ENCODE data around the gene ANXA4.

DNA sequence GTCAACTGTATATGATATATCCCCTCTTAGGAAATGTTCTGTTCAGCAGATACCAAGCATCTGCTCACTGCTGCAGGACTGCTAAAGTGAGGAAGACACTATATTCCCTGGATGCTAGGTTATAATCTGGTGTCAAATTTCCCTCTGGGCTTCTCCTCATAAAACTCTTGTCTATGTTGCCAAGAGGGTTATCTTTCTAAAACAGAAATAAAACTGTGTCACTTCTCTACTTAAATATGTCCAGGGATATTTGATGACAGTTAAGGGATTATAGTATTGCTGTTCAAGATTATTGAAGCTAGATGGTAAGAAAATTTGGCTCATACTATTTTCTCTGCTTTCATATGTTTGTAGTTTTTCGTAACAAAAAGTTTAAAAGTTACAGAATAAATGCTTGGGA, 121.4 kb downstream of the ANXA4 start:
- TF ChIP-seq, protein P1, sequence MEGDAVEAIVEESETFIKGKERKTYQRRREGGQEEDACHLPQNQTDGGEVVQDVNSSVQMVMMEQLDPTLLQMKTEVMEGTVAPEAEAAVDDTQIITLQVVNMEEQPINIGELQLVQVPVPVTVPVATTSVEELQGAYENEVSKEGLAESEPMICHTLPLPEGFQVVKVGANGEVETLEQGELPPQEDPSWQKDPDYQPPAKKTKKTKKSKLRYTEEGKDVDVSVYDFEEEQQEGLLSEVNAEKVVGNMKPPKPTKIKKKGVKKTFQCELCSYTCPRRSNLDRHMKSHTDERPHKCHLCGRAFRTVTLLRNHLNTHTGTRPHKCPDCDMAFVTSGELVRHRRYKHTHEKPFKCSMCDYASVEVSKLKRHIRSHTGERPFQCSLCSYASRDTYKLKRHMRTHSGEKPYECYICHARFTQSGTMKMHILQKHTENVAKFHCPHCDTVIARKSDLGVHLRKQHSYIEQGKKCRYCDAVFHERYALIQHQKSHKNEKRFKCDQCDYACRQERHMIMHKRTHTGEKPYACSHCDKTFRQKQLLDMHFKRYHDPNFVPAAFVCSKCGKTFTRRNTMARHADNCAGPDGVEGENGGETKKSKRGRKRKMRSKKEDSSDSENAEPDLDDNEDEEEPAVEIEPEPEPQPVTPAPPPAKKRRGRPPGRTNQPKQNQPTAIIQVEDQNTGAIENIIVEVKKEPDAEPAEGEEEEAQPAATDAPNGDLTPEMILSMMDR (IDR thresholded peaks at IDR 0.05), result no peak
- TF ChIP-seq POLR2A (IDR thresholded peaks at IDR 0.05), result no peak

All from sigmoid colon (tissue), 3 donors.